22Rv1 (cell line): ENCODE measurements around the gene ARHGEF4.

ENCODE experiments used
- H3K27ac ChIP-seq: fragments of 450-650 bp; 2 replicates; pipeline ENCODE4 v1.5.1; 2017
- CTCF ChIP-seq: fragments of 450-650 bp; IDR thresholded peaks from 2 replicates; pipeline ENCODE4 v1.5.1; 2017; ENCODE audit warnings: mild to moderate bottlenecking
- ZFX ChIP-seq: fragments of 450-650 bp; IDR thresholded peaks from 2 replicates; pipeline ENCODE4 v1.6.1; 2017; ENCODE audit warnings: antibody characterized with exemption, borderline replicate concordance

ARHGEF4 gene

GRCh38 chr2:130869441-130870160, 32.9 kb downstream of the ARHGEF4 start:
- TF ChIP-seq CTCF: no peak
- TF ChIP-seq ZFX: no peak
- no peak overlapping the region for H3K27ac ChIP-seq

GRCh38 chr2:130870161-130870485, 33.4 kb downstream of the ARHGEF4 start:
- H3K27ac ChIP-seq: no peak overlapping the region
- TF ChIP-seq CTCF (no peak), ZFX (no peak)

GRCh38 chr2:130870779-130871178, 34.1 kb downstream of the ARHGEF4 start:
- no peak for TF ChIP-seq ZFX
- no peak for TF ChIP-seq CTCF
- no peak overlapping the region for H3K27ac ChIP-seq

GRCh38 chr2:130871843-130872740, 35.4 kb downstream of the ARHGEF4 start:
- no peak overlapping the region for H3K27ac ChIP-seq

GRCh38 chr2:130872741-130873125, 36.0 kb downstream of the ARHGEF4 start:
- no peak overlapping the region for H3K27ac ChIP-seq
- TF ChIP-seq ZFX: no peak
- no peak for TF ChIP-seq CTCF

More at GRCh38 chr2:130871843-130872740, 35.4 kb downstream of the ARHGEF4 start:
- TF ChIP-seq ZFX: no peak
- no peak for TF ChIP-seq CTCF

- TF ChIP-seq CTCF: peak; percentile 64
- no peak for TF ChIP-seq ZFX
- no peak overlapping the region for H3K27ac ChIP-seq
Observed at GRCh38 chr2:130873700-130874346, 37.1 kb downstream of the ARHGEF4 start.
